Esophagus squamous epithelium (tissue), 4 donors: ENCODE data around the gene POMT2.

Experiments
- POLR2A ChIP-seq, 4 donors: fragments of 450-650 bp; IDR thresholded peaks; one replicate each; pipeline ENCODE4 v1.6.1; 2017; ENCODE audit warnings: antibody characterized with exemption in 4 of 4, mild to moderate bottlenecking in 4 of 4, moderate library complexity in 3 of 4
- TF ChIP-seq, protein P1 (sequence below), 6 experiments: fragments of 450-650 bp in 4 of 6; fragments of 200-600 bp in 2 of 6; sonication (generic) in 2 of 6; IDR thresholded peaks; one replicate each; pipeline ENCODE4 v1.5.1; 2016 to 2019; ENCODE audit warnings: antibody characterized with exemption in 6 of 6, mild to moderate bottlenecking in 4 of 6, moderate library complexity in 4 of 6

DNA sequence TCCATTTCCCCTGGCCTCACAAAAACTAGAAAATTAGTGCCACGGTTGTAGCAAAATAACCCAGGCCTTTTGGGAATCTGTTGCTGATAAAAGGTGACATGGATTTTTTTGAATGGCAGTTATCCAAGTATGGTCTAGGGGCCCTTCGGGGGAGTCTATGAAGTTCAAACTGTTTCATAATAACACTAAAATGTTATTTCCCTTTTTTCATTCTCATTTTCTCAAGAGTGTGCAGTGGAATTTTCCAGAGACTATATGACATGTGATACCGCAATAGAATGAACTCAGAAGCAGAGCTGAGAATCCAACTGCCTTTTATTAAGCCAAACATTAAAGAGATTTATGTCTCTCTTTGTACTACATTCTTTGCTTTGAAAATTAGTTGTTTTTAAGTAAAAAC lies 27.1 kb upstream of the POMT2 start:
- TF ChIP-seq POLR2A (IDR thresholded peaks at IDR 0.05) = no peak
- TF ChIP-seq, protein P1, sequence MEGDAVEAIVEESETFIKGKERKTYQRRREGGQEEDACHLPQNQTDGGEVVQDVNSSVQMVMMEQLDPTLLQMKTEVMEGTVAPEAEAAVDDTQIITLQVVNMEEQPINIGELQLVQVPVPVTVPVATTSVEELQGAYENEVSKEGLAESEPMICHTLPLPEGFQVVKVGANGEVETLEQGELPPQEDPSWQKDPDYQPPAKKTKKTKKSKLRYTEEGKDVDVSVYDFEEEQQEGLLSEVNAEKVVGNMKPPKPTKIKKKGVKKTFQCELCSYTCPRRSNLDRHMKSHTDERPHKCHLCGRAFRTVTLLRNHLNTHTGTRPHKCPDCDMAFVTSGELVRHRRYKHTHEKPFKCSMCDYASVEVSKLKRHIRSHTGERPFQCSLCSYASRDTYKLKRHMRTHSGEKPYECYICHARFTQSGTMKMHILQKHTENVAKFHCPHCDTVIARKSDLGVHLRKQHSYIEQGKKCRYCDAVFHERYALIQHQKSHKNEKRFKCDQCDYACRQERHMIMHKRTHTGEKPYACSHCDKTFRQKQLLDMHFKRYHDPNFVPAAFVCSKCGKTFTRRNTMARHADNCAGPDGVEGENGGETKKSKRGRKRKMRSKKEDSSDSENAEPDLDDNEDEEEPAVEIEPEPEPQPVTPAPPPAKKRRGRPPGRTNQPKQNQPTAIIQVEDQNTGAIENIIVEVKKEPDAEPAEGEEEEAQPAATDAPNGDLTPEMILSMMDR (IDR thresholded peaks at IDR 0.05) = no peak
